ENCODE results near the gene TP53I11.

TP53I11 gene

DNA sequence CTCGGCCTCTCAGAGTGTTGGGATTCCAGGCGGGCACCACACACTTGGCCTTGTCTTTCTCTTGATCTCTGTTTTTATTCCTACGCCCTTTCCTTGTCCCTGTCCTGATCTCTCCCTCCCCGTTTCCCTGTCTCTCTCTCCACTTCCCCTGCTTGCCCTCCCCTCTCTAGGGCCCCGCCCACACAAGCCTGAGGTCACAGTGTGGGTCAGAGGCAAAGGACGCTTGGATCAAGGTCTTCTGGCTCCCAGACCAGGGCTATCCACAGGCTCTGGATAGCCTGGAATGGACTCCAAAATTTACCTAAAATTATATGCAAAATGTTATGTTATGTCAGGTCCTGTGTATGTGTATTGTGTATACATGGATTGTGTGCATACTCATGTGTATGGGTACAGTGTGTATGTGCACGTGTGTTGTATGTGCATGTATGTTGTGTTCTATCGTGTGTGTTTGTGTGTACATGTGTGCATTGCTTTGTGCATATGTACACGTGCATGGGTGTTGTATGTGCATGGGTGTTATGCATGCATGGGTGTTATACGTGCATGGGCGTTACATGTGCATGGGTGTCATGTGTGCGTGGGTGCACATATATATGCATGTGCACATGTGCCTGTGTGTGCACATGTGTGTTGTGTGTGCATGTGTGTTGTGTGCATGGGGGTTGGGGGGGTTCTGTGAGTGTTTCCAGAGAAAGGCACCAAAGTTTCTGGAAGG is 38.3 kb downstream of the TP53I11 start:
- DNase-seq (ENCODE audit: low spot score): no peak

DNA sequence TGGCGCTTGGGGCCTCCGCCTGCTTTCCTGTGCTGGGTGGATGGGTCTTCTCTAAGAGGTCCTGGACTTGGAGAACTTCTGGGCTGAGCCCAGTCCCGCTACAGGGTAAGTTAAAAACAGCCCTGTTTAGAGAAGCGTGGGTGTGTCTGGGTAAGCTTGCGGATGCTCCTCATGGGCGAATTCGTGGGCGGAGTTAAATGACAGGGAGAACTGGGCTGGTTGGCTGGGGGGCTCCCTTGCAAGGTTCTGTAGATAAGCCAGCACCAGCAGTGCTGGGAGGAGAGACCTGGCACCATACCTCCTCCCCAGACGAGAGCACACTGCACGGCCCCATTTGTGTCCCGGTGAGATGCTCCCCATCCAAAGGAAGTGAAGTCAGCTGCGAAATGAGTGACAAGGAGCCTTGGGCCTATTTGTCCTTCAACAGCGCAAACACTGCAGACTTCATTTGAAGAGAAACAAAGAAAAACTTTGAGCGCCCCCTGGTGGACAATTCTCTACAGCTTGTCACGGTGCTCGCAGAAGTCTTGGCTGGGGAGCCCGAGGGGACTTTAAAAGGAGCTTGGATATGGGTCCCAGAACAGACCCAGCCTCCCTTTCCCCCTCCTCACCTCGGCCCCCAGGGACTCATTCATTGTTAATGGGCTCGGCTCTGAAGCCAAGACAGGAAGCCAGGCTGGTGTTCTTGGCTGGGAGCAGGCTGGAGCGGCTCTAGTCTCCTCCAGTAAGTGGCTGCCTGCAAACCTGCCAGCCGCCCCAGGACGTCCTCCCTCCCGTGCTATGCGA is 39.5 kb downstream of the TP53I11 start:
- DNase-seq (ENCODE audit: low spot score): peak; percentile 85

DNA sequence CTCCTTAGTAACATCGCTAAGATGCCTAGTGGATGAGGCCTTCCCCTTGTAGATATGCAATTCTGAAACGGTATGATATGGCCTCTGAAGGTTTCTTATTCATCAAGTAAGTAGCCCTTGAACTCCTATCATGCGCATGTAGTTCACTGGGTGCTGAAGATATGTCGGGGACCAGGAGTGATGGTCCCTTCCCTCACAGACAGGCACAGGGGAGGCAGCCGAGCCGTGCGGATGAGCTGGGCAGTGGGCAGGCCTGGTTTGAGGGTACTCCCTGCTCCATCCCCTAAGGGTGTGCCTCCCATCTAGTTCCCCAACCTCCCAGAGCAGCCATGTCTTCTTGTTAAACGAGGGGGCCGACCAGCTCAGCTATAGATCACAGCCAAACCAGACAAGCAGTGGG is 40.1 kb downstream of the TP53I11 start:
- no peak for DNase-seq (ENCODE audit: low spot score)

DNA sequence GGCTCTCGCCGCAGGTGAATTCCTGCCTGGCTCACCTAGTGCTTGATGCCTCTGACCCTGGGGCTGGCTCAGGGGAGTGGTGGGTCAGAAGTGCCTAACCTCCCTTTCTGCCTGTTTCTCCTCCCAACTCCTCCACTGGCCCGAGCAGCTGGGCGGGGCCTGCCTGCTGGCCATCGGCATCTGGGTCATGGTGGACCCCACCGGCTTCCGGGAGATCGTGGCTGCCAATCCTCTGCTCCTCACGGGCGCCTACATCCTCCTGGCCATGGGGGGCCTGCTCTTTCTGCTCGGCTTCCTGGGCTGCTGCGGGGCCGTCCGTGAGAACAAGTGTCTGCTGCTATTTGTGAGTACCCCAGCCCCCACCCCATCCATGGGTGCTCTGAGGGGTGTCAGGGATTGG is 41.1 kb downstream of the TP53I11 start:
- DNase-seq (ENCODE audit: low spot score): no peak

DNA sequence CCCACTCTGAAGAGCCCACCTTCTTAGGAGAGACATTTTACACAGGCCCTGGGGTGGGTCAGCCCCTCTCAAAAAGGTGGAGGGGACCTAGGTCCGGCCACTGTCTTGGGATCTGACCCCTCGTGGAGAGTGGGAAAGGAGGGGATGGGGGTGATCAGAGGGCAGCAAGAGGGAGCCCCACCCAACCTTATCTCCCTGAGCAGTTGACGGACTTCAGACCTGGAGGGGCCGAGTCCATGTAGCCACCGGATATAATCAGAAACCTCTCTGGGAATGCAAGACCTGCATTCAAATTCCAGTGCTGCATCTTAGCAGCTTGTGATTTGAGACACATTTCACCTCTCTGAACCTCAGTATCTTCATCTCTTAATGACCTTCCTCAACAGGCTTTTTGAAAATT is 44.0 kb downstream of the TP53I11 start:
- DNase-seq (ENCODE audit: low spot score): no peak

DNA sequence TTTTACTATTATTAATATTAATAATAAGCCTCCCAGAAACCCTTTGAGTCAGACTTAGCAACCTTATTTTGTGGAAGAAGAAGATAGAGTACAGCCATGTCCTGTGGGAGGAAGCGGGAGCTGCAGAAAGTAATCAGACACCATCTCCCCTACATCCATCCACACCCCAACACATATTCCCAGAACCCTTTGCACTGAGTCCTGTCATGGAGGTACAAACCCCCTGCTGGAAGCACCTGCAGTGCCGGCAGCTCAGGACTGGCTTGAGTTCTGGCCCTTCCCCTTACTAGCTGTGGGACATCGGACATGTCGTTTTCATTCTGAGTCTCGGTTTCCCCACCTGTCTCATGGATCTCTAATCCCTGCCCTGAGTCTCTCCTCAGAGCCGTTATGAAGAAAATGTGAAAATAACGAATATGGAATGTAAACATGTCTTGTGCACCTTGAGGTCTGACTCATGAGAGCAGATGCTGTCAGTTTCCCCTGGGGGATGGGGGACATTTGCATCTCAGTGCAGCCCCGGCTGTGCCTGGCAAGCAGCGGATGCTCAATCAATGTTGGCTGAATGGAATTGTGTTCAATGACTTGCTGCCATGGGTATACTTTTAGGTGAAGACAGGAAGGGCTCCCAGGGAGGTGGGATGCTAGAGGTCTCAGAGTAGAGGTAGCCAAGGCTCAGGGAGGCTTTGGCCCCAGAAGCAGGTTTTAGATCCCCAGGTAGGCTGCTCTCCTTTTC is 45.4 kb downstream of the TP53I11 start:
- no peak for DNase-seq (ENCODE audit: low spot score)

DNA sequence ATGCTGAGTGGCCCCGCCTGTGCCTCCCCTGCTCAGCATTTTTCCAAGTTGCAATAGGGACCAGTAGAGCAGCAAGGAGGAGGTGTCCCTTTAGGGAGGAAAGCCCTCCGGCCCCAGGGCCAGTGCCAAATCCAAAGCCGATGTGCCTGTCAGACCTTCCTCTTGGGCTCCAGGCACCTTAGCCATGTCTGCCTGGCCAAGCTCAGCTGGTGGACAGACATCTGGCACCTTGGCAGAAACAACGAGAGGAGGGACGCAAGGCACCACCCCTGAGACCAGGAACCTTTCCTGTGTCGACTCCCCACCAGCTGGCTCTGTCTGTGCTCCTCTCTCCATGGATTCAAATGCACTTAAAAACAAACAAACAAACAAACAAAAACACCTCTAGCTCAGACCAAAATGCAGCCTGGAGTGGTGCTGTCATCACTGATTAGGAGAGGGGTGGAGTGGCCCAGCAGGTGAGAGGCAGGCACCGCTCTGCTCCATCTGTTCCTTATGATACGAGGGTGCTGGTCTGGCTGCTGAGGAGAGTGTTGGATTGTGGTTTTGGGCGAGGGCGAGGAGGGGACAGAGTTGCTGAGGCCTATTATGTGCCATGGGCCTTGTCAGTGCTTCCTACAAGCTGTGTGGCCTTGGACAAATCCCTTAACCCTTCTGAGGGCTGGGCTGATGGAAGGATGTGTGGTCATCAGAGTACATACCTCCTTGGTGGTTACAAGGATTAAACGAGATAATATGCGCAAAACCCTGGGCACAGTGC is 46.2 kb downstream of the TP53I11 start:
- no peak for DNase-seq (ENCODE audit: low spot score)

DNA sequence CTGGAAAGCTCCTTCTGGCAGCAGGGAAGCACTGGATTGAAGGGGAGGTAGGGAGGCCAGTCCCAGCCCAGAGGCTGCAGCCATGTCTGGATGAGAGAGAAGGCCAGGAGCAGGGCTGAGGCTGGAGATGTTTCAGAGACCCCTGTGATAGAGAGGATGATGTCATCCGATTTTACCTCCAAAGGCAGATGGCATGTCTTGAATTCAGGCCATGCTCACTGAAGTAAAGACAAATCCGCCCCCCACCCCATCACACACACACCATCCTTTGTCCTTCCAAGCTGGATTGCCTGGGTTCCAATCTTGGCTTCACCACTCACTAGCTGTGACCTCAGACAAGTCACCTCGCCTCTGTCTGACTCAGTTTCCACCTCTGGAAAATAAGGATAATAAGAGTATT is 47.2 kb downstream of the TP53I11 start:
- no peak for DNase-seq (ENCODE audit: low spot score)

DNA sequence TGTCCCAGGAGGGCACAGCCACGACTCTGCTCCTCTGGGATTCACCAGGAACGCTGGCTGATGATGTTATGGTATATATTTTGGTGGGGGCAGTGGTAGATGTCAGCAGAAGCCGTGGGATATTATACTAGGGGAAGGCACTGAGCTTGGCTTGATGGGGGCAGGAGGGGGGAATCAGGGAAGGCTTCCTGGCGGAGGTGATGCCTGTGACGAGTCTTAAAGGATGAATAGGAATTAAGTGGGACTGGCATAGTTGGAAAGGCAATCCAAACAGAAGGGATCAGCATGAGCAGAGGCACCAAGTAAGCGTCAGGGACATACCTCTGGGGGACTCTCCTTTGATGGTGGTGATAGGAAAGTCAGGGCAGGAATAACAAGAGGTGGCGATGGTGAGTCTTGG is 47.6 kb downstream of the TP53I11 start:
- DNase-seq (ENCODE audit: low spot score): no peak

DNA sequence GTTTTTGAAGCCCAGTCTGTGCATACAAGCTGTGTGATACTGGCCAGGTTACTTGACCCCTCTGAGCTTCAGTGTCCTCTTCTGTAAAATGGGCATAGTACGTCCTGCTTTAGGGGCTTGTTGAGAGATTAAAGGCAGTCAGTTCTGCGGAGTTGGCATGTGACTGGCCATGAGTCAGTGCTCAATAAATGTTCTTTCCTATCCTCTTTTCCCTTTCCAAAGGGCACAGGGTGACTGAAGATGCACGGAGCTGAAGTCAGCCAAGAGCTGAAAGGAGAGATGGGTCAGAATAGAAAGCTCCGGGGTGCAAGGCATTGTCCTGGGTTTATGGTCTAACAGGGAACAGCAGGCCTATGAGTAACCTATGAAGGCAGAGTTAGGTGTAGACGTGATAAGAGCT is 48.9 kb downstream of the TP53I11 start:
- DNase-seq (ENCODE audit: low spot score): no peak

DNA sequence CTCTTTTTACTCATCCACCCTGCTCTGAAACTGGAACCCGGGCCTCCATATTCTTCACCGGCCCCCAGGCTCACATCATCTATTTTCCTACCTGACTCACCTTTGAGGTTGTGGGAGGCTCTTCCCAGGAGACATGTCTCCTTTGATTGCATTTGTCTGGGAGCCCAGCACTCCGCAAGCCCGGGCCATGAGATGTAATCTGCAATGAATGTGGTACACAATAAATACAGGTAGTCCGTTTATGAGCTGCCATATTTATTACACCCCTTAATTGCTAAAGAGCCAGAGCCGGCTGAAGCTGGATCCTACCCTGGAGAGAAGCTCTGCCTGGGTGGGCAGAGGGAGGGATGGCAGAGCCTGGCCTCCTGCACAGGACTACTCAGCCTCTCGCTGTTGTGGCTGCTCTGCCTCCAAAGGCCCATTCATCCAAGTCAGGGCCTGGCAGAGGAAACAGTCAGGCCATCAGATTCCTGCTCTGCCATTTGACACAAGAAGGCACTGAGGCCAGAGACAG is 49.5 kb downstream of the TP53I11 start:
- DNase-seq (ENCODE audit: low spot score): no peak

DNA sequence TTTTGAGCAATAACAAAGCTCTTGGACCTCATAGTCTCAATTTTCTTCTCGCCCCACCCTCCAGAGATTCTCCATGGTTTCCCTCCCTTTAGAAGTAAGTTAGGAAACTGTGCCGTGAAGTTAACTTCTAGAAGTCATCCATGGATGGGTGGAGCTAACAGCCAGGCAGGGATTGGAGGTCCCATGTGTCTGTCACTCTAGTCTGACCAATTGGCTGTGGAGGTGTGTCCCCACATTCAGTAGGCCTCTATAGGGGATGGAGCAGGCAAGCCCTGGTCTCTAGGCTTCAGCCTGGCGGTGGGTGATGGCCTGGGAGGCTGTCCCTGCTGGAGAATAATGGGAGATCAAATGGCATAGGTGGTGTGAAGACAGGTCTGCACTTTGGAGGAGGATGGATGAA is 50.7 kb downstream of the TP53I11 start:
- peak; percentile 65 for DNase-seq (ENCODE audit: low spot score)

DNA sequence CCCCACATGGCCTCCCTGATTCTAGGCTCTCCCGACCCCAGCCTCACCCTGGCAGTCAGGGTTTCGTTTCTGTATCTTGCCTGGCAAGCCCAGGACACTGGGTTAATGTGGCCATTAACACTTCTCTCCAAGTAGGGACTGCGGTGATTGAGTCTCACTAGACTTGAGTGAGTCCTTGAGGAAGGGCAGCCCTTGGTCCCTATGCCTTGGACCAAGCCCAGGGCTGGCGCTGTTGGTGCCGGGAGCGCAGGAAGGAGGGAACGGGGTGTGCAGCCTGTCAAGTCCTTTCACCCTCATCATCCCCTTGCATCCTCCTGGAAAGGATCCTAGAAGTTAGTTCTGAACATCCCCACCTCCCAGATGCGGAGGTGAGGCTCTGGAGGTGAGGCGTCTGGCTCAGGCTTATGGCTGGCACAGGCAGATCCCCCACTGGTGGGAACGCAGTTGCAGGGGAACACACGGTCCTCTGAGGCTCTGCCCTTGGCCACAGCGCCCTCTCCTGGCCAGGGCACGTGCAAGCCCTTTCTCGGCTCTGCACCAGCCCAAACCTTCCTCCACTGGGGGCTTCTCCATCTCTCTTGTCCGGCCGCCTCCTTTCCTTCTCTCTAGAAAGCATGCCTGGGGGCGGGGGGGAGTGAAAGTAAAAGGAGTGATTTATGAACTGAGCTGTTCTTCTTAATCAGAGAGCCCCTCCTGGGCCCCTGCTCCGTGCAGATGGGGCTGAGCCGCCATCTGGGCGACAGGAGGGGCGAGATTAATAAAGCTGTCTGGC is 56.7 kb downstream of the TP53I11 start:
- DNase-seq (ENCODE audit: low spot score): peak; percentile 91

DNA sequence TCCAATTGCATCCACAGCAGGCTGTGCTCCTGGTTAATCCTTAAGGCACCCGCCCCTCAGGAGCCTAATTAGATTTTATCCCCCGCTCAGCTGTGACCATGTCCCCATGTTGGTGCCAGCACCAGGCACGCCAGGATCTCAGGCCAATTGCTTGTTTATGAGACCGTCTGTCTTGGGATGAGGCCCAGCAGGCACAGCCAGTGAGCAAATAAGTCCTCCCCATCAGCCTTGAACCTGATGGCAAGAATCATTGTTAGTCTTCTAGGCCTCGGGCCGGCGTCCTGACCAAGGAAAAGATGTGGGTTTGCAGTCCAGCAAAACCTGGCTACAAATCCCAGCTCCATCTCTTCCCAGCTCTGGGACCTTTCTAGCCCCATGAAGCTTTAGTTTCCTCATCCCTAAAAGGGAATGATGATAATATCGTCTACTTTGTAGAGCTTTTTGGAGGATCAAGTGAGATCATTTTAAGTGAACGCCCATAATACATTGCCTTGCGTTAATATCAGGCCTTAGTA is 57.3 kb downstream of the TP53I11 start:
- DNase-seq (ENCODE audit: low spot score): no peak

DNA sequence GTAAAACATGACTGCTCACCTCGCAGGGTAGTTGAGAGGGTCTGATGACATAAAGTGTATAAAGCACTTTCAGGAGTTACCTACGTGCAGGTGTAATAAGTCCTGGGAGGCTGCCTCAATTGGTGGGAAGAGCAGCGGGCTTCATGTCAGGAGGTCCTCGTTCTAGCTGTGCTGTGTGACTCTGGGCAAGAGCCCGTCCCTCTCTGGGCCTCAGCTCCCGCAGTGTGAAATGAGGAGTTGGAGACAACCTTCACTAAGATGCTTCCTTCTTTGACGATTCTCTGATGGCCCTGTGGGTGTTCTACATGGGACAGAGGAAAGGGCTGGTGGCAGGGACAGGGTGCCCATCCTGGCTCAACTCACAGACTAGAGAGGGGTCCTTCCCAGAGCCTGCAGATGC is 57.8 kb downstream of the TP53I11 start:
- no peak for DNase-seq (ENCODE audit: low spot score)

DNA sequence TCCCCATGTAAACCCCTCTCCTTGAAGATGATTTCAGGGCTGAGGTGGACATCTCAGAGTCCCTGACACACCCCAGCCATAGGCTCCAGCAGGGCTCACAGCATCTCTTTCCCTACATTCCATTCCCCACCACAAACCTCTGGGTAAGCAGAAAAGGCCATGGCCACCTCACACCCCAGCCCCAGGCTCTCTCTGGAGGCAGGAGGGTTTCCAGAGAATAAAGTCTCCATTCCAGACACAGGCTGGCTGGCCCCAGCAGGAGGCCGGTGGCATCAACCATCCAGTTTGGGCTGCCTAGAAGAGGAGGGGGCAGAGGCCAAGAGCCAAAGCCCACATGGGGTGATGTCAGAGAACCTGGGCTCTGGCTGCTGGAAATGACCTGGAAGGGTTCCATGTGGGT is 61.4 kb downstream of the TP53I11 start:
- DNase-seq (ENCODE audit: low spot score): peak; percentile 89

DNA sequence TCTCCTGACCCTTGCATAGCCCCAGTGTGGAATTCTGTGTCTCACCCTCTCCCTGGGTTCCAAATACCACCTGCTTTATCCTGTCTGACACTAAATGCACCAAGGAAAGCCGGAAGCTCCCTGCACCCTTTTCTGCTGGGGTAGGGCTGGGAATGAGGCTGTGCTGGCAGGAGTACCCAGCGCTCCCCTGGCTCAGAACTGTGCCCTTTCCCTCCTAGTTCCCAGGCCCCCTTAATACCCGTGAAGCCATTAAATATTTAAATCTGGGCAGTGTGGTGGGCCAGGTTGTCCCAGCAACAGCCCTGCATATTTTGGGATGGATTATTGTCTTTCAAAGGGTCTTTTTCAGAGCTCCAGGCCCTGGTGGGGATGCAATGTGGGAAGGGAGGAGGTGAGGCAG is 63.0 kb downstream of the TP53I11 start:
- DNase-seq (ENCODE audit: low spot score): no peak

DNA sequence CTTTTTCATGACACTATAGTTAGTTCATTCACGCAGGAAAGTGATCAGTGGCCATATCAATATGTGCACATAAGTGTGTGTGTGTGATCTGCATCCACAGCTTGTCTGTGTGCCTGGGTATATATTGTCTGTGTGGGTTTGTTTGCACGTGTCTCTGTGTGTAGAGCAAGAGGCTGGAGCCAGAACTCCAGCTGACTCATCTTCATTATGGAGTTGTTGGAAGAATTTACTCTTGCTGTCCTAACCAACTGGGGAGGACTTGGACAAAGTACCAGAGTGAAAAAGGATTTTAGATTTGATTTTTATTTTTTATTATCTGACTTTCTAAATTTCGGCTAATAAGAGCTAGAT is 63.9 kb downstream of the TP53I11 start:
- DNase-seq (ENCODE audit: low spot score): peak; percentile 88

DNA sequence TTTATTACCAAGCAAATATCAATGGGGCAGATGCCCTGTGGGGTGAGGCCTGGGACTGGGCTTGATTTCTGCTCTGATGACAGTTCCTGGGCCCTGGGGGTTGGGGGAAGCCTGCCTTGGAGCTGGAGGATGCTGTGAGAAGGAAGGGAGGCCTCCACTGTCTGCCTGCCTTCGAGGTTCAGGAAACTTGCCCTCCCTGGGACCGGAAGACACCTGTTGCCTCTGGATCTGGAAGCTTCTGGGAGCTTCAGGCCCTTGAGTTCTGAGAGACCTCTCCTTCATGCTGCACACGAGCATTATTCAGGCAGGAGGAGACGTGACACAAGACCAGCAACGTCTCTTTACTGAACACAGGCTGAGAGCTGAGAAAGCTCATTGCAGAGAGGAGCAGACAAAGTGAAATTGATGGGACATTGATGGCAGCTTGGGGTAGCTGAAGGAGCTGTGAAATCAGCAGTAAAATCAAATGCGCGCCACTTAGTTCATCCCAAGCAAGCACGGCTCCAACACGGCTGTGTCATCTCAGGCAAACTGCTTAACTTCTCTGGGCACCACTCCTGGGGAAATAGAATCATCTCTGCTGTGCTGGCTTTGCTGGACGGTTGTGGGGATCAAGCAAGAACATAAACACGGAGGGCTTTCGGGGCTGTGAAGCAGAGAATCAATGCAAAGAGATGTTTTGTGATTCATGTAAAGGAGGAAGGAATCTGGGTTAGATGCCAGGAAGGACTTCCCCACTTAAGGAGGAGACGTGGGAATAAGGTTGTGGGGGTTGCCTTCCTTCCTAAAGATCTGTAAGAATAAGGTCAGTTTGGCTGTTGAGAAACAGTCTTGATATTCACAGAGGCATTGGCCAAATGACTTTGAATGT is 64.5 kb downstream of the TP53I11 start:
- no peak for DNase-seq (ENCODE audit: low spot score)

All from AG20443 (cell line).